ENCODE measurements around the gene WDR86. TPM values are rescaled to one million over a fixed set of nuclear protein-coding genes. Genes with fewer than 3 reads are reported as not detected.

The WDR86 gene
- total and polyA plus RNA-seq, 2 experiments from 2014 or later, result 9.1 to 59.1 TPM

- H3K27ac ChIP-seq (ENCODE audit: low read depth), result no peak overlapping the region
- peaks cover 4% of the 10 kb centered on the region for H3K79me2 ChIP-seq (replicated peaks; ENCODE audit: insufficient read depth)
- H3K4me1 Mint-ChIP-seq, result peaks cover 11% of the 10 kb centered on the region; the same call in 2 of the 3 replicates
- no peaks in the 10 kb centered on the region for H3K27me3 ChIP-seq (ENCODE audit: insufficient read depth)
- no peaks in the 10 kb centered on the region for H3K9me2 ChIP-seq (ENCODE audit: insufficient read depth)
- H3K4me3 Mint-ChIP-seq, result no peak overlapping the region
- DNase-seq (ENCODE audit: low spot score) (no peak), ATAC-seq (no peak)
- H3F3A ChIP-seq (replicated peaks; ENCODE audit: low read depth), result no peaks in the 10 kb centered on the region
- peaks cover 3% of the 10 kb centered on the region; the same call in 1 of the 2 replicates for H4K20me1 ChIP-seq (replicated peaks; ENCODE audit: insufficient read depth)
- H3K36me3 Mint-ChIP-seq (ENCODE audit: low read depth), result no peaks in the 10 kb centered on the region
- no peak overlapping the region for H2AFZ ChIP-seq
- no peak overlapping the region for H3K27ac Mint-ChIP-seq
- no peak overlapping the region for H3K4me3 ChIP-seq
- TF ChIP-seq NANOG (IDR thresholded peaks at IDR 0.05; ENCODE audit: borderline replicate concordance) (no peak), JUNB (IDR thresholded peaks at IDR 0.05; ENCODE audit: unreplicated experiment) (no peak), EZH2phosphoT487 (IDR thresholded peaks at IDR 0.05; ENCODE audit: unreplicated experiment) (no peak), CREB1 (CRISPR knock-in tag; IDR thresholded peaks at IDR 0.05; ENCODE audit: low read depth) (no peak), ZNF114 (CRISPR knock-in tag; IDR thresholded peaks at IDR 0.05) (no peak), ZNF462 (CRISPR knock-in tag; IDR thresholded peaks at IDR 0.05) (no peak), ZNF331 (CRISPR knock-in tag; IDR thresholded peaks at IDR 0.05; ENCODE audit: low read depth) (no peak), CTCF (conservative IDR thresholded peaks at IDR 0.05; ENCODE audit: low read depth in 2 of 2) (no peak)
- H3K4me2 ChIP-seq, result no peak overlapping the region
- H3K4me1 ChIP-seq (ENCODE audit: insufficient read depth), result peaks cover 12% of the 10 kb centered on the region
- peaks cover 4% of the 10 kb centered on the region for H3K27me3 Mint-ChIP-seq (ENCODE audit: insufficient read depth, low read depth, poor library complexity)
- no peaks in the 10 kb centered on the region; the same call in 2 of the 3 replicates for H3K9me3 Mint-ChIP-seq
- no peaks in the 10 kb centered on the region for H3K36me3 ChIP-seq (ENCODE audit: insufficient read depth)
These were observed 72.5 kb downstream of the WDR86 start for GRCh38 chr7:151337346-151337745.

Measured in GM23338 (cell line).